Motor neuron (in vitro differentiated cells): ENCODE results near the gene IL17RB. TPM values are rescaled to one million over a fixed set of nuclear protein-coding genes. Genes with fewer than 3 reads are reported as not detected.

ENCODE experiments used
- ATAC-seq, 8 experiments: fragments of 200-7000 bp; cut with Tn5 transposase; replicated peaks in 6 of 8; 2 replicates each; pipeline ENCODE4 v1.8.0; 2021; ENCODE audit warnings: mild to moderate bottlenecking in 8 of 8, moderate library complexity in 8 of 8
- H3K27ac ChIP-seq, 2 donors: fragments of 250-450 bp; sonication (Bioruptor Pico); 2 replicates each; pipeline ENCODE4 v1.9.0; 2021; ENCODE audit warnings: antibody characterized with exemption in 2 of 2, mild to moderate bottlenecking in 2 of 2, moderate library complexity in 1 of 2
- H3K4me1 ChIP-seq, 2 donors: fragments of 250-450 bp; sonication (Bioruptor Pico); replicated peaks in 1 of 2; 2 replicates each; pipeline ENCODE4 v1.6.1; 2021; ENCODE audit warnings: antibody characterized with exemption in 2 of 2, mild to moderate bottlenecking in 2 of 2, moderate library complexity in 1 of 2
- H3K4me3 ChIP-seq, 5 donors: fragments of 250-450 bp; sonication (Bioruptor Pico); 2 replicates each; pipeline ENCODE4 v1.9.0; 2021; ENCODE audit warnings: antibody characterized with exemption in 5 of 5, mild to moderate bottlenecking in 5 of 5, moderate library complexity in 4 of 5
- WGBS, 10 experiments: fragments of 450-650 bp; shearing (Covaris generic); methylation state at CpG; one replicate each; pipeline ENCODE4 v1.0.0; 2022; 5-methylcytosine and 5-hydroxymethylcytosine counted together
- in situ Hi-C, 9 experiments: fragments of 400-800 bp; cut with MboI; loops; one replicate each; pipeline ENCODE4 v1.15.0; 2021; ENCODE audit warnings: low sequenced_read_pairs in 9 of 9, low pct_unique_long_range_greater_than_20kb in 2 of 9; ENCODE audit not compliant: unreplicated experiment in 9 of 9
- total RNA-seq, 8 experiments: library from RNA; unstranded; fragments of 300-600 nt; gene quantifications; 2 replicates each; pipeline versions ENCODE4 v1.2.3 to v1.2.4, GENCODE V29; 2022

The IL17RB gene
- total RNA-seq, 8 experiments from 2014 or later: 1.7 to 6.2 (median 2.7) TPM

GRCh38 chr3:53817211-53817610 is 29.2 kb upstream of the IL17RB start:
- H3K4me3 ChIP-seq: no peak overlapping the region
- WGBS, 10 experiments: 73 to 100% (median 93%) methylated on average over 1 to 3 of the region's 6 CpGs; no CpG with 5 or more reads in 5 of the 10 experiments
- in situ Hi-C loops: no loop called here
- ATAC-seq: no peak
- H3K4me1 ChIP-seq: peaks cover 0 to 7% of the 10 kb centered on the region in 2 donors
- no peak overlapping the region for H3K27ac ChIP-seq

GRCh38 chr3:53817809-53818208 is 28.6 kb upstream of the IL17RB start:
- WGBS, 10 experiments: 69 to 100% (median 88%) methylated on average over 1 to 5 of the region's 17 CpGs; no CpG with 5 or more reads in 4 of the 10 experiments
- Histone ChIP-seq H3K4me1 (peaks cover 0 to 1% of the 10 kb centered on the region in 2 donors), H3K4me3 (no peak overlapping the region), H3K27ac (no peak overlapping the region)
- ATAC-seq: no peak
- in situ Hi-C loops: no loop called here

GRCh38 chr3:53818221-53819162 is 27.9 kb upstream of the IL17RB start:
- WGBS, 10 experiments: 50 to 92% (median 80%) methylated on average over 1 to 10 of the region's 14 CpGs; no CpG with 5 or more reads in 3 of the 10 experiments
- Histone ChIP-seq H3K4me3 (no peak overlapping the region), H3K27ac (no peak overlapping the region), H3K4me1 (no peaks in the 10 kb centered on the region)
- ATAC-seq: no peak
- in situ Hi-C loops: no loop called here

- in situ Hi-C loops: no loop called here
- Histone ChIP-seq H3K27ac (no peak overlapping the region), H3K4me1 (peaks cover 1 to 3% of the 10 kb centered on the region in 2 donors), H3K4me3 (no peak overlapping the region)
- ATAC-seq: no peak
- 60 to 100% (median 86%) methylated on average over 1 to 4 of the region's 14 CpGs; no CpG with 5 or more reads in 3 of the 10 experiments for WGBS, 10 experiments
Measured at GRCh38 chr3:53819163-53819868, 27.1 kb upstream of the IL17RB start.

DNA sequence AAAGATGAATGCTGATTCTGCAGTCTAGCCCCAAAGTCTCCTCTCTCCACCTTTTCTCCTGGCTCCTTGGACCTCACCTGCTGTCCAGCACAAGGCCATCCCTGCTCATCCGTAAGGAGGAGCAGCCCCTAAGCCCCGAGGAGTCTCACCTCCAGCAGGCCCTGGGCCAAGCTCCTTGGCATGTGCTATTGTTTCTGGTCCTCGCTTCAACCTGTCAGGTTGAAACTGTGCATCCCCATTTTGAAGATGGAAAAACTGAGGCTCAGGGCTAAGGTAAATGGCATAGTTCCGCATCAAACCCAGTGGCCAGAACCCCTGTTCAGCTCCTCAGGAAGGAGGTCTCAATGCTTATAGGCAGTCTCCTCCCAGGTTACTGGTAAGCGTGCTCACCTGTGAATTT is 26.3 kb upstream of the IL17RB start:
- in situ Hi-C loops: no loop called here

DNA sequence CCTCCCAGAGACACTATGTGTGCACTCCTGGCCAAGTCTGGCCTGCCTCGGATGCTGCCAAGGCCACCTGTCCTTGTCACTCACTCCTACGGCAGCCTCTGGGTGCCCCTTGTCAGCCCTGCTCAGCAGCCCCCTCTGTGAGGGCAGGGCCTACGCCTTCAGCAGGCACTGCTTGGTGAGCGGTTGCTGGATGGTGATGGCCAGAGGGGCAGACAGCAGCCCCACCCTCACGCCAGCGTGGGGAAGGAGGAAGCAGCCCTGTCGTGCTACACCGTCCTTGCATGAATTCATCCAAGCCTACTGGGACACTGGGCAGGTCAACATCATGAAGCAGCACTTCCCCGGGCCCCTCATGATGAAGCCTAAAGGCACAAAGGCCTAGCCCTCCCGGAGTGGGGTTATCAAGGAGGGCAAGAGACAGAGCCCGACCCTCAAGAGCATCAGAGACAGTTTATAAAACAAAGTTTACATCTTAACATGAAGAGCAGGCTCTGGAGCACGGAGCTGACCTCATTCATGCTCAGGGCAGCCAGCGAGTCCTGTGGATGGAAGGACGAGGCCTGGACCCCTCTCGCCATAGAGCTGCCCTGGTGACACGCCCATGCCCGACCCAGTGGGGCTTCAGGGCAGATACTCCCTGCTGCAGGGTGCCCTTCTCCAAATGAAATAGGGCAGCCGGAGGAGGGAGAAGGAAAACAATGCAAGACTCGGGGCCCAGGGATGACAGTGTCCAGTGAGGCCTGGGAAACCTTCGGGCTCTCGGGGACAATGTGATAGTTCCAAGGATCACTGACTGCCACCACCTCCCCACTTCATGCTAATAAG is 25.4 kb upstream of the IL17RB start:
- no peak overlapping the region for H3K4me3 ChIP-seq
- WGBS, 10 experiments: 67 to 100% (median 90%) methylated on average over 1 to 7 of the region's 21 CpGs; no CpG with 5 or more reads in 3 of the 10 experiments
- H3K27ac ChIP-seq: no peak overlapping the region
- ATAC-seq: no peak
- in situ Hi-C loops: no loop called here
- peaks cover 3 to 7% of the 10 kb centered on the region in 2 donors for H3K4me1 ChIP-seq

More for the DNA sequence above, 26.3 kb upstream of the IL17RB start:
- peaks cover 3 to 7% of the 10 kb centered on the region in 2 donors for H3K4me1 ChIP-seq
- no peak overlapping the region for H3K27ac ChIP-seq
- WGBS, 10 experiments: 62 to 100% (median 95%) methylated on average over 1 to 3 of the region's 5 CpGs; no CpG with 5 or more reads in 6 of the 10 experiments
- no peak for ATAC-seq
- H3K4me3 ChIP-seq: no peak overlapping the region

DNA sequence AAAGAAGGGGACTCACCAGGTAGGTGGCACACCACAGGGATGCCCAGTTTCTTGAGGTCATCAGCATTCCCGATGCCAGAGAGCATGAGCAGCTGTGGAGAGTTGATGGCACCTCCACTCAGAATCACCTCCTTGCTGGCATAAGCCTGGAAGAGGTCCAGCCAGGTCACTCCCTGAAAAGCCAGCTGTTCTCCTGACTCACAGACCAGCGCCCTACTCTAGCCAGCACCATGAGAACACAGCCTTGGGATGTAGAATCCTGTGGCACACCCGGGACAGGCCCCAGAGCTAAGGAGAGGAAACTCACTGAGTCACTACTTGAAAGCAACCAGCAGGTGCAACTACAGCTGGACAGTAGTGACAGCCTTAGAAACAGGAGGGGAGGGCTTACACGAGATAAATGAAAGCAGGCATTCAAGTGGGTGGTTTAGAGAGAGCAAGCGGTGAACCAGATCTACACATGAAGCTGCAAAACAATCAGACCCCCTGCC is 24.7 kb upstream of the IL17RB start:
- peak in 3 of 8 experiments; percentile 23 to 96 (median 96) for ATAC-seq
- in situ Hi-C loops: no loop called here
- Histone ChIP-seq H3K4me3 (no peak overlapping the region), H3K27ac (no peak overlapping the region), H3K4me1 (peaks cover 3 to 7% of the 10 kb centered on the region in 2 donors)
- 0 to 67% (median 57%) methylated on average over 2 to 3 of the region's 5 CpGs; no CpG with 5 or more reads in 5 of the 10 experiments for WGBS, 10 experiments

GRCh38 chr3:53822331-53822741 is 24.0 kb upstream of the IL17RB start:
- in situ Hi-C loops: no loop called here
- ATAC-seq: no peak
- Histone ChIP-seq H3K4me1 (peaks cover 3 to 7% of the 10 kb centered on the region in 2 donors), H3K27ac (no peak overlapping the region), H3K4me3 (no peak overlapping the region)
- 73 to 100% (median 80%) methylated on average over 1 to 5 of the region's 14 CpGs; no CpG with 5 or more reads in 7 of the 10 experiments for WGBS, 10 experiments

GRCh38 chr3:53823026-53823955 is 23.1 kb upstream of the IL17RB start:
- H3K4me3 ChIP-seq: no peak overlapping the region
- ATAC-seq: peak in 2 of 8 experiments; percentile 11 to 18
- H3K27ac ChIP-seq: no peak overlapping the region
- peaks cover 3 to 7% of the 10 kb centered on the region in 2 donors for H3K4me1 ChIP-seq
- in situ Hi-C loops: no loop called here
- 89 to 93% (median 93%) methylated on average over 2 to 8 of the region's 67 CpGs; no CpG with 5 or more reads in 7 of the 10 experiments for WGBS, 10 experiments

DNA sequence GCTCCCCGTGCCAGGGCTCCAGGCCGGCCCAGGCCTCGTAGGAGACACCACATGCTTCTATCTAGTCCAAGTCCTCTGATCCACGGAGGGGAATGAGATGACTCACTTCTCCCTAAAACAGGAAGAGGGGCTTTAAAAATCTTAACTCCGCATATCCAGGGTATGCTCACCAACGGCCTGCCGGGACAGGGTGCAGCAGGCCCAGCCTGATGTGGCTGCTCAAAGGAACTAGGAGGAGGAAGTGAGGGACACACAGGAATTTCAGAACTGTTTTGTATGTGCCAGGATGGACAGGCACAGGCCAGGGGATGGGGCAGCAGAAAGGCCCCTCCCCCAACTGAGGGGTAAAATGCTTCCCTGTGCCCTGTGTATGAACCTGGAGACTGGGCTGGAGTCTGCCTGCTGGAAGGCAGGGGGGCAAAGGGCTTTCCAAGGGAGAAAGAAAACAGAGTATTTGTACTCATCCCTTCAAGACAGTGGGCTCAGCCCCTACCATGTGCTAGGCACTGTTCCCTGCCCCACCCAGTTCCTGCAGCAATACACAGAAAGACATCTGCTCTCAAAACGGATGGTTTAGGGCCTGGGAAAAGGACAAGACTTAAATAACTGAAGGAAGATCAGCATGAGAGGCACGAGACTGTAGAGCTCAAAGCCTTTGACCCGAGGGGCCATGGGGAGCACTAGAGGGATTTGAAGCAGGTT is 22.3 kb upstream of the IL17RB start:
- in situ Hi-C loops: no loop called here
- H3K27ac ChIP-seq: no peak overlapping the region
- ATAC-seq: peak in 6 of 8 experiments; percentile 33 to 66 (median 45)
- no peak overlapping the region for H3K4me3 ChIP-seq
- WGBS, 10 experiments: 21 to 100% (median 70%) methylated on average over 1 to 7 of the region's 10 CpGs; no CpG with 5 or more reads in 5 of the 10 experiments
- H3K4me1 ChIP-seq: peaks cover 3 to 7% of the 10 kb centered on the region in 2 donors

DNA sequence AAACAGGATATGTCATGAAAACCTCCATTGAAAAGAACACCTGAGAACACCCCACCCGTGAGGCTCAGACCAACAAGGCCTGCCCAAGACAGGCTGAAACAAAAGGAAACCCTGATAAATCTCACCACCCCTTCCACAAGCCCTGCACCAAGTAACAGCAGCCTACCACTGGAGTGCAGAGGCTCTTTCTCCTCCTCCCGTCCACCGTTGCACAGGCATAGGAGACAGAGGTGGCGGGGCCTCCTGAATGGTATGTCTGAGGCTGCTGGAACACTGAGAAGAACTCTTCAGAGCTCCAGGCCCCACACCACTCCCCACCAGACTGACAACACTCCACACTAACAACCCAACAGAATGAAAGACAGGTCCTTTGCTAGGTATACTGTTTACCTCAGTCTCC is 21.6 kb upstream of the IL17RB start:
- in situ Hi-C loops: no loop called here
- Histone ChIP-seq H3K4me3 (no peak overlapping the region), H3K4me1 (peaks cover 3 to 7% of the 10 kb centered on the region in 2 donors), H3K27ac (no peak overlapping the region)
- WGBS, 10 experiments: 20 to 82% (median 40%) methylated on average over 1 to 3 of the region's 4 CpGs; no CpG with 5 or more reads in 7 of the 10 experiments
- ATAC-seq: no peak
